Bronchial epithelial cell (primary cell): ENCODE results near the gene DTWD1. TPM values are rescaled to one million over a fixed set of nuclear protein-coding genes. Genes with fewer than 3 reads are reported as not detected.
"Not testable (repeated sequence)": the region's sequence is repeated elsewhere in the genome, so short reads cannot be mapped to it uniquely, and the experiment has no call there.

Source experiments
- DNase-seq: peaks from one replicate; pipeline ENCODE4 v3.0.0-alpha.2; 2010; ENCODE audit warnings: low read depth
- FAIRE-seq: peaks from 2 replicates; lab custom pipeline; 2011; peaks lifted over from hg19 to GRCh38; lab: Jason Lieb, UNC
- H3K27me3 ChIP-seq: 2 replicates; pipeline ENCODE4 v1.5.1; 2011; ENCODE audit warnings: low read length; ENCODE audit not compliant: control insufficient read depth, insufficient read depth
- H3K36me3 ChIP-seq: 2 replicates; pipeline ENCODE4 v1.5.1; 2011; ENCODE audit warnings: low read length; ENCODE audit not compliant: control insufficient read depth, insufficient read depth
- H3K4me3 ChIP-seq: 2 replicates; pipeline ENCODE4 v1.5.1; 2011; ENCODE audit warnings: mild to moderate bottlenecking, low read depth, low read length, control low read depth
- total RNA-seq: library from RNA; depleted of rRNA; stranded (reverse); fragments of >200 nt; gene quantifications from 2 replicates; pipeline ENCODE4 v1.2.1, GENCODE V29; 2014
- TF ChIP-seq, protein P1 (sequence below): IDR thresholded peaks from 2 replicates; pipeline ENCODE4 v1.5.1; 2011; ENCODE audit warnings: mild to moderate bottlenecking, moderate library complexity, low read length, control low read depth, inconsistent platforms; ENCODE audit not compliant: insufficient read depth, severe bottlenecking

DTWD1 gene, protein sequence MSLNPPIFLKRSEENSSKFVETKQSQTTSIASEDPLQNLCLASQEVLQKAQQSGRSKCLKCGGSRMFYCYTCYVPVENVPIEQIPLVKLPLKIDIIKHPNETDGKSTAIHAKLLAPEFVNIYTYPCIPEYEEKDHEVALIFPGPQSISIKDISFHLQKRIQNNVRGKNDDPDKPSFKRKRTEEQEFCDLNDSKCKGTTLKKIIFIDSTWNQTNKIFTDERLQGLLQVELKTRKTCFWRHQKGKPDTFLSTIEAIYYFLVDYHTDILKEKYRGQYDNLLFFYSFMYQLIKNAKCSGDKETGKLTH
- 7.9 and 10.2 TPM in 2 replicates for total RNA-seq

DNA sequence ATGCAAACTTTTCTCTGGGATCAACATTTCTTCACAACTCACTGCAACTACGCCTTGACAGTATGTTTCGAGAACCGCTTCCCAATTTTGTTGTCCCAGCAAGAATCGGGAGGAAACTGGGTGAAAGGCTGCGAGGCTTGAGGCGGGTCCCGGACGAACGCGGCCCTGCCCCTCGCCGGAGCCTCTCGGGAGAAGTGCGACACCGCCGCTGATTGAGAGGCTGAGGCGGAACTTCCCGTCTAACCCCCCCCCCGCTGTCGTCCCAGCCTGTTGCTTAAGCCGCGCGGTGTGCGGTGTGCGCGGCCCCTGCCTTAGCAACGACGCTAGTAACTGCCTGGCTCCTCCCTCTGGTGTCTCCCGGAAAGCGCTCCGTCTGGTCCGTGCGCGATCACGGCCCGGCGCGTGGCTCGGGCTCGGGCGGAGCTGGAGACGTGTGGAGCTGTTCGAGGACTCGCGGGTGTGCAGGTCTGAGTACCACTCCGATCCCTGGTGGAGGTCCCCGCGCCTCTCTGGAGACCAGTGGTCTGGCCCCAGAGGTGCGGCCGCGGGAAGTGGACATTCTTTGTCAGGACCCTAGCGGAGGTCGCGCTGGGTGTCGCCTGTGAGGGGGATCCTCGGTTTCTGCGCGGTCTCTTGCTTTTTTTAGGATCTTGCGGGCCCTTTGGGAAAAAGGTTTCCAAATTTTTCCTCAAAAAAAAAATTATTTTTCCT is at the start of gene DTWD1, which contains the start of gene FAM227B:
Gene DTWD1, plus strand, starts transcription at position 391 of the 711 bp plus-strand sequence. CDS start 4,120 bp downstream, outside the sequence.
Gene FAM227B, minus strand, starts transcription at position 161 of the 711 bp plus-strand sequence. CDS start 5,647 bp downstream, outside the sequence.
- no peaks in the 10 kb centered on the region for H3K36me3 ChIP-seq
- FAIRE-seq = no peak
- H3K4me3 ChIP-seq = peak within 1 kb of the TSS; percentile 96
- H3K27me3 ChIP-seq = no peaks in the 10 kb centered on the region
- peak; percentile 85 for DNase-seq
- TF ChIP-seq, protein P1, sequence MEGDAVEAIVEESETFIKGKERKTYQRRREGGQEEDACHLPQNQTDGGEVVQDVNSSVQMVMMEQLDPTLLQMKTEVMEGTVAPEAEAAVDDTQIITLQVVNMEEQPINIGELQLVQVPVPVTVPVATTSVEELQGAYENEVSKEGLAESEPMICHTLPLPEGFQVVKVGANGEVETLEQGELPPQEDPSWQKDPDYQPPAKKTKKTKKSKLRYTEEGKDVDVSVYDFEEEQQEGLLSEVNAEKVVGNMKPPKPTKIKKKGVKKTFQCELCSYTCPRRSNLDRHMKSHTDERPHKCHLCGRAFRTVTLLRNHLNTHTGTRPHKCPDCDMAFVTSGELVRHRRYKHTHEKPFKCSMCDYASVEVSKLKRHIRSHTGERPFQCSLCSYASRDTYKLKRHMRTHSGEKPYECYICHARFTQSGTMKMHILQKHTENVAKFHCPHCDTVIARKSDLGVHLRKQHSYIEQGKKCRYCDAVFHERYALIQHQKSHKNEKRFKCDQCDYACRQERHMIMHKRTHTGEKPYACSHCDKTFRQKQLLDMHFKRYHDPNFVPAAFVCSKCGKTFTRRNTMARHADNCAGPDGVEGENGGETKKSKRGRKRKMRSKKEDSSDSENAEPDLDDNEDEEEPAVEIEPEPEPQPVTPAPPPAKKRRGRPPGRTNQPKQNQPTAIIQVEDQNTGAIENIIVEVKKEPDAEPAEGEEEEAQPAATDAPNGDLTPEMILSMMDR = no peak

GRCh38 chr15:49573421-49573820 is 47.4 kb upstream of the DTWD1 start:
- TF ChIP-seq, protein P1 = no peak
- no peak overlapping the region for H3K4me3 ChIP-seq
- no peaks in the 10 kb centered on the region for H3K27me3 ChIP-seq
- no peaks in the 10 kb centered on the region for H3K36me3 ChIP-seq
- FAIRE-seq = no peak
- no peak for DNase-seq

- no peak for DNase-seq
- TF ChIP-seq, protein P1 = no peak
- no peaks in the 10 kb centered on the region for H3K27me3 ChIP-seq
- no peak overlapping the region for H3K4me3 ChIP-seq
- no peaks in the 10 kb centered on the region for H3K36me3 ChIP-seq
- no peak for FAIRE-seq
These were observed 31.8 kb upstream of the DTWD1 start for GRCh38 chr15:49589030-49589429.

- H3K4me3 ChIP-seq, FAIRE-seq, H3K36me3 ChIP-seq, H3K27me3 ChIP-seq, DNase-seq: not testable (repeated sequence)
These were observed 28.0 kb upstream of the DTWD1 start for GRCh38 chr15:49592829-49593316.

GRCh38 chr15:49604625-49605409 is 16.0 kb upstream of the DTWD1 start:
- TF ChIP-seq, protein P1 = no peak
- no peak for FAIRE-seq
- Histone ChIP-seq H3K4me3 (no peak overlapping the region), H3K36me3 (no peaks in the 10 kb centered on the region), H3K27me3 (no peaks in the 10 kb centered on the region)
- no peak for DNase-seq
